Measurements from ENCODE around the gene UPK3A. TPM values are rescaled to one million over a fixed set of nuclear protein-coding genes. Genes with fewer than 3 reads are reported as not detected.

Gene UPK3A
- total RNA-seq, 1 donor from 2014 or later, result not detected

- H3K36me3 Mint-ChIP-seq (ENCODE audit: low read depth, unreplicated experiment), result no peaks in the 10 kb centered on the region
- no peak for FAIRE-seq
- DNase-seq (ENCODE audit: low read depth), result peak; percentile 41
- peaks cover 2% of the 10 kb centered on the region for H3K9me3 Mint-ChIP-seq (ENCODE audit: unreplicated experiment)
- no peaks in the 10 kb centered on the region for H3K79me2 ChIP-seq (ENCODE audit: insufficient read depth, low read length)
- no peak overlapping the region for H3K4me3 Mint-ChIP-seq (ENCODE audit: unreplicated experiment)
- peak overlapping the region; percentile 49 for H3K4me2 ChIP-seq (ENCODE audit: low read length)
- no peaks in the 10 kb centered on the region for H3K4me1 ChIP-seq (ENCODE audit: insufficient read depth, low read length)
- peaks cover 46% of the 10 kb centered on the region for H3K27me3 Mint-ChIP-seq (ENCODE audit: low read depth, unreplicated experiment)
- peak overlapping the region; percentile 1 for H2AFZ ChIP-seq (ENCODE audit: low read depth, low read length)
- H3K9ac ChIP-seq (ENCODE audit: low read length), result peak overlapping the region; percentile 36
- no peaks in the 10 kb centered on the region for H3K4me1 Mint-ChIP-seq (ENCODE audit: low read depth, unreplicated experiment)
- H4K20me1 ChIP-seq (ENCODE audit: insufficient read depth, low read length), result no peaks in the 10 kb centered on the region
- H3K9me3 ChIP-seq (ENCODE audit: insufficient read depth, low read depth, low read length), result no peaks in the 10 kb centered on the region
- TF ChIP-seq CTCF (IDR thresholded peaks at IDR 0.05; ENCODE audit: insufficient read depth, low read depth, low read length), result no peak
- no peak for TF ChIP-seq EZH2 (IDR thresholded peaks at IDR 0.05; ENCODE audit: insufficient read depth, low read length)
- no peak overlapping the region for H3K27ac Mint-ChIP-seq (ENCODE audit: unreplicated experiment)
- peaks cover 20% of the 10 kb centered on the region for H3K27me3 ChIP-seq (ENCODE audit: insufficient read depth, low read length)
- H3K4me3 ChIP-seq (ENCODE audit: insufficient read depth, low read depth, low read length), result no peak overlapping the region
- no peaks in the 10 kb centered on the region for H3K36me3 ChIP-seq (ENCODE audit: insufficient read depth, low read length)
- no peak overlapping the region for H3K27ac ChIP-seq (ENCODE audit: low read depth, low read length)
Observed at GRCh38 chr22:45290410-45290936, 5.7 kb downstream of the UPK3A start.

GRCh38 chr22:45291061-45291930 is 6.5 kb downstream of the UPK3A start:
- no peak overlapping the region for H3K27ac Mint-ChIP-seq (ENCODE audit: unreplicated experiment)
- H3K4me3 Mint-ChIP-seq (ENCODE audit: unreplicated experiment), result no peak overlapping the region
- DNase-seq (ENCODE audit: low read depth) (no peak), FAIRE-seq (peak; percentile 62)
- peaks cover 2% of the 10 kb centered on the region for H3K9me3 Mint-ChIP-seq (ENCODE audit: unreplicated experiment)
- peaks cover 41% of the 10 kb centered on the region for H3K27me3 Mint-ChIP-seq (ENCODE audit: low read depth, unreplicated experiment)
- H3K4me1 Mint-ChIP-seq (ENCODE audit: low read depth, unreplicated experiment), result no peaks in the 10 kb centered on the region
- Histone ChIP-seq H3K4me1 (ENCODE audit: insufficient read depth, low read length) (no peaks in the 10 kb centered on the region), H3K79me2 (ENCODE audit: insufficient read depth, low read length) (no peaks in the 10 kb centered on the region), H3K27me3 (ENCODE audit: insufficient read depth, low read length) (peaks cover 12% of the 10 kb centered on the region), H2AFZ (ENCODE audit: low read depth, low read length) (peak overlapping the region; percentile 18), H3K4me3 (ENCODE audit: insufficient read depth, low read depth, low read length) (no peak overlapping the region), H3K9me3 (ENCODE audit: insufficient read depth, low read depth, low read length) (no peaks in the 10 kb centered on the region), H4K20me1 (ENCODE audit: insufficient read depth, low read length) (no peaks in the 10 kb centered on the region), H3K9ac (ENCODE audit: low read length) (no peak overlapping the region), H3K36me3 (ENCODE audit: insufficient read depth, low read length) (no peaks in the 10 kb centered on the region), H3K4me2 (ENCODE audit: low read length) (no peak overlapping the region), H3K27ac (ENCODE audit: low read depth, low read length) (no peak overlapping the region)
- TF ChIP-seq CTCF (IDR thresholded peaks at IDR 0.05; ENCODE audit: insufficient read depth, low read depth, low read length) (no peak), EZH2 (IDR thresholded peaks at IDR 0.05; ENCODE audit: insufficient read depth, low read length) (no peak)
- H3K36me3 Mint-ChIP-seq (ENCODE audit: low read depth, unreplicated experiment), result no peaks in the 10 kb centered on the region

- Histone ChIP-seq H2AFZ (ENCODE audit: low read depth, low read length) (no peak overlapping the region), H3K4me2 (ENCODE audit: low read length) (no peak overlapping the region), H3K27me3 (ENCODE audit: insufficient read depth, low read length) (peaks cover 8% of the 10 kb centered on the region), H3K4me3 (ENCODE audit: insufficient read depth, low read depth, low read length) (no peak overlapping the region), H3K9ac (ENCODE audit: low read length) (no peak overlapping the region), H3K27ac (ENCODE audit: low read depth, low read length) (no peak overlapping the region), H3K9me3 (ENCODE audit: insufficient read depth, low read depth, low read length) (no peaks in the 10 kb centered on the region), H3K4me1 (ENCODE audit: insufficient read depth, low read length) (no peaks in the 10 kb centered on the region), H3K36me3 (ENCODE audit: insufficient read depth, low read length) (no peaks in the 10 kb centered on the region), H3K79me2 (ENCODE audit: insufficient read depth, low read length) (no peaks in the 10 kb centered on the region), H4K20me1 (ENCODE audit: insufficient read depth, low read length) (no peaks in the 10 kb centered on the region)
- peaks cover 35% of the 10 kb centered on the region for H3K27me3 Mint-ChIP-seq (ENCODE audit: low read depth, unreplicated experiment)
- no peak overlapping the region for H3K4me3 Mint-ChIP-seq (ENCODE audit: unreplicated experiment)
- H3K36me3 Mint-ChIP-seq (ENCODE audit: low read depth, unreplicated experiment), result no peaks in the 10 kb centered on the region
- DNase-seq (ENCODE audit: low read depth) (no peak), FAIRE-seq (no peak)
- peaks cover 2% of the 10 kb centered on the region for H3K9me3 Mint-ChIP-seq (ENCODE audit: unreplicated experiment)
- TF ChIP-seq CTCF (IDR thresholded peaks at IDR 0.05; ENCODE audit: insufficient read depth, low read depth, low read length) (no peak), EZH2 (IDR thresholded peaks at IDR 0.05; ENCODE audit: insufficient read depth, low read length) (no peak)
- no peaks in the 10 kb centered on the region for H3K4me1 Mint-ChIP-seq (ENCODE audit: low read depth, unreplicated experiment)
- no peak overlapping the region for H3K27ac Mint-ChIP-seq (ENCODE audit: unreplicated experiment)
Observed at GRCh38 chr22:45291931-45292290, 7.2 kb downstream of the UPK3A start.
